Measurements from ENCODE around the gene LAMA4.

Gene LAMA4

DNA sequence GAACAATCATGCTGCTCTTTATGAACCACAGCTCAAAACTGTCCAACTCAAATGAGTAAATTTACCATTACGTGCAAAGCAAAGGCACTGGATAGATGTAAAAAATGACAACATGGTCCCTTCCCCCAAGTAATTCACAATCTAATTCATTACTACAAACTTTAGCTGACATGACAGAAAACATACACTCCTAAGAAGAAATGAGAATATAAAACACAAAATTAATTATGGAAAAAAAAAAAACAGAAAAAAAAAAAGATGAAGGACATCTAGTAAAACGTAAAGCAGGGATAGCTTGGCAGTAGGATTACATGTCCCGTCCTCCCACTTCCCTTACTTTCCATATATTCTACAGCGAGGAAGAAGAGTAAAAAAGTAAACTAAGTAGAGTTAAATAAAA, 172.8 kb downstream of the LAMA4 start:
- DNase-seq (ENCODE audit: low read depth): no peak

DNA sequence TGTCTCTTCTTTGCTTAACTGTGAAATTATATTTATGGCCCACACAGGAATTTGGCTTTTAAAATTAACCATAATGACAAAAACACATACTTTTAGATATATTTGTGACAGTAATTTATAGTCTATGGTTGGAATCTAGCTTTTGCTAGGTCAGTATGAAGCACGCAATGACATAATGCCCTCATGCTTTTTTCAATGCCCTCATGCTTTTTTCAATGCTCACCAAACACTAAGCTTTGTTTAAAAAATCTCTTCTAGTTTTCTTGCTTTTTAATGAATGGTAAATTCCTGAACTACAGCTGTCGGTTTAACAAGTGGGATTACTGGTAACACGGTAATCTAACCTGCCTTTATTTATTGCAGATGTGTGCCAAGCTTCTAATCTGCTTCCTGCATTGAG, 187.8 kb downstream of the LAMA4 start:
- no peak for DNase-seq (ENCODE audit: low read depth)

- DNase-seq (ENCODE audit: low read depth): no peak
Measured at GRCh38 chr6:112065426-112065986, 188.9 kb downstream of the LAMA4 start.

- DNase-seq (ENCODE audit: low read depth): no peak
Measured at GRCh38 chr6:112062966-112063365, 191.4 kb downstream of the LAMA4 start.

GRCh38 chr6:112061605-112062004, 192.8 kb downstream of the LAMA4 start:
- no peak for DNase-seq (ENCODE audit: low read depth)
